GM23248 (cell line): Measurements from ENCODE around the gene DNAJC24.

Source experiments
- EZH2 ChIP-seq: fragments of 200-600 bp; sonication (generic); IDR thresholded peaks from 2 replicates; pipeline ENCODE4 v1.6.1; 2018; ENCODE audit warnings: antibody characterized with exemption, mild to moderate bottlenecking; ENCODE audit not compliant: insufficient read depth, poor library complexity, severe bottlenecking
- EZH2phosphoT487 ChIP-seq: fragments of 200-600 bp; sonication (generic); IDR thresholded peaks from 2 replicates; pipeline ENCODE4 v1.6.1; 2018; ENCODE audit warnings: antibody characterized with exemption, moderate library complexity, mild to moderate bottlenecking, low read depth; ENCODE audit not compliant: insufficient read depth

DNA sequence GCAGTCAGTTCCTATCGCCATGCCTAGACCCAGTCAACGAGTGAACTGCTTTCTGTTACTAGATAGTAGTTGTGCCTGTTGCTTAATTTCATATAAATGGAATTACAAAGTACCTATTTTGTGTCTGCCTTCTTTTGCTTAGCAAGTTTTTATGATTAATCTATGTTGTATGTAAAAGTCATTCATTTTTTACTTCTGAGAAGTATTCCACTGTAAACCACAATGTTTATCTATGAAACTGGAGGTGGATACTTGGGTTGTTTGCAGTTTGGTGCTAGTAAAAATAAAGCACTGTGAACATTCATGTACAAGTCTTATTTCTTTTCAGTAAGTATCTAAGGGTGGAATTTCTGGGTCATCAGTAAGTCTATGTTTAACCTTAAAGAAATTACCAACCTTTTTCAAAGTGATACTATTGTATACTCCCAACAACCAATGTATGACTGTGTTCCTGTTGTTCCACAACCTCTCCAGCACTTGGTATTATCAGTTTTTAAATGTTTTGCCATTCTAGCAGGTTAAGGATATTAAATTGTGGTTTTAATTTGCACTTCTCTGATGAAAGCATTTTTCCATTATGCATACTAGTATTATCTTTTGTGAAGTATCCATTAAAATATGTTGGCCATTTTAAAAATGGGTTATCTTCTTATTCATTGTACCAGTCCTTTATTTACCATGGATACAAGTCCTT lies 68.2 kb downstream of the DNAJC24 start:
- TF ChIP-seq EZH2phosphoT487 (no peak), EZH2 (no peak)
